Muscle layer of duodenum (tissue), 2 donors: Measurements from ENCODE around the gene SIDT2.

Source experiments
- H3K27ac ChIP-seq: one replicate; pipeline ENCODE4 v1.7.0; 2013; ENCODE audit warnings: mild to moderate bottlenecking, low read length
- H3K27me3 ChIP-seq: one replicate; pipeline ENCODE4 v1.7.0; 2013; ENCODE audit warnings: low read depth, mild to moderate bottlenecking, control low read depth, low read length
- H3K36me3 ChIP-seq, 2 donors: one replicate each; pipeline ENCODE4 v1.7.0; 2013; ENCODE audit warnings: low read length in 2 of 2, control low read depth in 1 of 2, mild to moderate bottlenecking in 1 of 2; ENCODE audit not compliant: insufficient read depth in 2 of 2, control insufficient read depth in 1 of 2
- H3K4me1 ChIP-seq, 2 donors: one replicate each; pipeline ENCODE4 v1.7.0; 2013; ENCODE audit warnings: low read length in 2 of 2, mild to moderate bottlenecking in 2 of 2, control low read depth in 1 of 2, moderate library complexity in 1 of 2; ENCODE audit not compliant: insufficient read depth in 2 of 2, control insufficient read depth in 1 of 2
- H3K4me3 ChIP-seq, 2 donors: one replicate each; pipeline ENCODE4 v1.7.0; 2013; ENCODE audit warnings: low read length in 2 of 2, low read depth in 1 of 2, mild to moderate bottlenecking in 1 of 2
- H3K9me3 ChIP-seq, 2 donors: one replicate each; pipeline ENCODE4 v1.7.0; 2013; ENCODE audit warnings: low read length in 2 of 2, control low read depth in 1 of 2, mild to moderate bottlenecking in 1 of 2; ENCODE audit not compliant: control insufficient read depth in 1 of 2
- donor health status: healthy.

SIDT2 gene

GRCh38 chr11:117228091-117228490, 49.5 kb downstream of the SIDT2 start:
- H3K9me3 ChIP-seq: no peaks in the 10 kb centered on the region
- H3K4me3 ChIP-seq: no peak overlapping the region
- H3K27ac ChIP-seq: no peak overlapping the region
- no peaks in the 10 kb centered on the region for H3K27me3 ChIP-seq
- H3K36me3 ChIP-seq: peaks cover 45 to 52% of the 10 kb centered on the region in 2 donors
- H3K4me1 ChIP-seq: peaks cover 10 to 21% of the 10 kb centered on the region in 2 donors

- no peak overlapping the region for H3K4me3 ChIP-seq
- peaks cover 20 to 35% of the 10 kb centered on the region in 2 donors for H3K4me1 ChIP-seq
- no peaks in the 10 kb centered on the region for H3K27me3 ChIP-seq
- peaks cover 33 to 39% of the 10 kb centered on the region in 2 donors for H3K36me3 ChIP-seq
- H3K27ac ChIP-seq: no peak overlapping the region
- H3K9me3 ChIP-seq: no peaks in the 10 kb centered on the region
Observed at GRCh38 chr11:117229411-117229810, 50.9 kb downstream of the SIDT2 start.

- H3K4me3 ChIP-seq: peak overlapping the region in 1 of 2 donors; percentile 80
- no peak overlapping the region for H3K27ac ChIP-seq
- peaks cover 20 to 35% of the 10 kb centered on the region in 2 donors for H3K4me1 ChIP-seq
- H3K9me3 ChIP-seq: no peaks in the 10 kb centered on the region
- H3K27me3 ChIP-seq: no peaks in the 10 kb centered on the region
- H3K36me3 ChIP-seq: peaks cover 33 to 39% of the 10 kb centered on the region in 2 donors
Observed at GRCh38 chr11:117229931-117230285, 51.4 kb downstream of the SIDT2 start.

GRCh38 chr11:117230286-117230961, 51.9 kb downstream of the SIDT2 start:
- Histone ChIP-seq H3K4me1 (peaks cover 20 to 35% of the 10 kb centered on the region in 2 donors), H3K27ac (peak overlapping the region; percentile 91), H3K9me3 (no peaks in the 10 kb centered on the region), H3K36me3 (peaks cover 33 to 37% of the 10 kb centered on the region in 2 donors), H3K27me3 (no peaks in the 10 kb centered on the region), H3K4me3 (peak overlapping the region; percentile 80 to 86)

GRCh38 chr11:117230999-117231841, 52.7 kb downstream of the SIDT2 start:
- Histone ChIP-seq H3K4me3 (peak overlapping the region; percentile 80 to 86), H3K4me1 (peaks cover 20 to 35% of the 10 kb centered on the region in 2 donors), H3K36me3 (peaks cover 33% of the 10 kb centered on the region in 2 donors), H3K27ac (peak overlapping the region; percentile 91), H3K9me3 (no peaks in the 10 kb centered on the region), H3K27me3 (no peaks in the 10 kb centered on the region)

GRCh38 chr11:117231842-117232091, 53.2 kb downstream of the SIDT2 start, which contains the start of gene PCSK7:
TSS of gene PCSK7 (minus strand) at chr11:117232073. CDS start at chr11:117229844, 2,229 bp downstream.
- H3K4me1 ChIP-seq: peaks cover 20 to 35% of the 10 kb centered on the region in 2 donors
- peaks cover 30 to 36% of the 10 kb centered on the region in 2 donors for H3K36me3 ChIP-seq
- no peaks in the 10 kb centered on the region for H3K27me3 ChIP-seq
- no peaks in the 10 kb centered on the region for H3K9me3 ChIP-seq
- peak within 1 kb of the TSS; percentile 94 for H3K27ac ChIP-seq
- peak within 1 kb of the TSS; percentile 80 to 86 for H3K4me3 ChIP-seq

- H3K36me3 ChIP-seq: peaks cover 25 to 31% of the 10 kb centered on the region in 2 donors
- H3K9me3 ChIP-seq: no peaks in the 10 kb centered on the region
- H3K27me3 ChIP-seq: no peaks in the 10 kb centered on the region
- H3K27ac ChIP-seq: peak within 1 kb of the TSS; percentile 94
- H3K4me3 ChIP-seq: peak within 1 kb of the TSS; percentile 80 to 86
- peaks cover 20 to 35% of the 10 kb centered on the region in 2 donors for H3K4me1 ChIP-seq
Observed at GRCh38 chr11:117232092-117232878, 53.7 kb downstream of the SIDT2 start, which contains the start of gene RNF214. TSS of gene RNF214 (plus strand) at chr11:117232671. CDS start at chr11:117234273, 1,602 bp downstream.

GRCh38 chr11:117232911-117233409, 54.4 kb downstream of the SIDT2 start:
- Histone ChIP-seq H3K9me3 (no peaks in the 10 kb centered on the region), H3K27ac (no peak overlapping the region), H3K36me3 (peaks cover 20 to 24% of the 10 kb centered on the region in 2 donors), H3K4me1 (peaks cover 20 to 35% of the 10 kb centered on the region in 2 donors), H3K27me3 (no peaks in the 10 kb centered on the region), H3K4me3 (peak overlapping the region; percentile 76 to 86)

GRCh38 chr11:117238221-117238620, 59.7 kb downstream of the SIDT2 start:
- Histone ChIP-seq H3K4me1 (peaks cover 8 to 12% of the 10 kb centered on the region in 2 donors), H3K9me3 (no peaks in the 10 kb centered on the region), H3K36me3 (peaks cover 25 to 41% of the 10 kb centered on the region in 2 donors), H3K27ac (no peak overlapping the region), H3K4me3 (no peak overlapping the region), H3K27me3 (no peaks in the 10 kb centered on the region)

- H3K4me1 ChIP-seq: peaks cover 0 to 2% of the 10 kb centered on the region in 2 donors
- no peak overlapping the region for H3K27ac ChIP-seq
- H3K36me3 ChIP-seq: peaks cover 29 to 47% of the 10 kb centered on the region in 2 donors
- H3K4me3 ChIP-seq: no peak overlapping the region
- H3K9me3 ChIP-seq: no peaks in the 10 kb centered on the region
- H3K27me3 ChIP-seq: no peaks in the 10 kb centered on the region
Observed at GRCh38 chr11:117239295-117239694, 60.8 kb downstream of the SIDT2 start.
